Mesodermal cell (in vitro differentiated cells): ENCODE measurements around the gene CTSA. TPM values are rescaled to one million over a fixed set of nuclear protein-coding genes. Genes with fewer than 3 reads are reported as not detected.

ENCODE experiments used
- H3K27ac ChIP-seq: 2 replicates; pipeline ENCODE4 v1.7.0; 2013; ENCODE audit warnings: mild to moderate bottlenecking, low read depth, low read length, moderate library complexity; ENCODE audit not compliant: severe bottlenecking
- H3K36me3 ChIP-seq: 2 replicates; pipeline ENCODE4 v1.7.1; 2013; ENCODE audit warnings: mild to moderate bottlenecking, low read length, moderate library complexity; ENCODE audit not compliant: control insufficient read depth, insufficient read depth
- H3K4me1 ChIP-seq: one replicate; pipeline ENCODE4 v1.7.1; 2013; ENCODE audit warnings: mild to moderate bottlenecking, low read length; ENCODE audit not compliant: insufficient read depth, control insufficient read depth, poor library complexity, severe bottlenecking
- H3K4me3 ChIP-seq: 2 replicates; pipeline ENCODE4 v1.7.0; 2013; ENCODE audit warnings: low read length, control low read depth, mild to moderate bottlenecking; ENCODE audit not compliant: insufficient read depth, poor library complexity, severe bottlenecking; ENCODE audit errors: extremely low read depth
- H3K9me3 ChIP-seq: 2 replicates; pipeline ENCODE4 v1.7.1; 2013; ENCODE audit warnings: mild to moderate bottlenecking, low read length, moderate library complexity; ENCODE audit not compliant: control insufficient read depth
- WGBS, 2 experiments: methylation state at CpG; one replicate each; pipeline ENCODE4 v1.1.5; 2013; ENCODE audit warnings: missing lambda C conversion rate in 2 of 2; ENCODE audit not compliant: insufficient coverage in 2 of 2; 5-methylcytosine and 5-hydroxymethylcytosine counted together
- polyA plus RNA-seq, 2 experiments: library from polyadenylated mRNA; stranded (reverse); fragments of 50-300 nt; gene quantifications; one replicate each; pipeline ENCODE4 v1.2.3, GENCODE V29; 2013

The CTSA gene
- polyA plus RNA-seq (2013, experiment 1 of 2) = 60.2 TPM
- 51.1 TPM for polyA plus RNA-seq (2013, experiment 2 of 2)

- no peaks in the 10 kb centered on the region for H3K9me3 ChIP-seq
- H3K36me3 ChIP-seq = peaks cover 28% of the 10 kb centered on the region
- WGBS, 2 experiments = 1 to 2% methylated on average over 62 to 67 of the region's 78 CpGs
- H3K27ac ChIP-seq = peak within 1 kb of the TSS; percentile 53
- no peaks in the 10 kb centered on the region for H3K4me1 ChIP-seq
- H3K4me3 ChIP-seq = peak within 1 kb of the TSS; percentile 66
These were observed at the start of gene CTSA, which contains the start of gene NEURL2 for GRCh38 chr20:45890985-45891983. CTSA (plus strand) TSS chr20:45891335; CDS start chr20:45891569, 234 bp downstream. NEURL2 (minus strand) TSS chr20:45891208; CDS start chr20:45890991, 217 bp downstream.

- Histone ChIP-seq H3K36me3 (peaks cover 68% of the 10 kb centered on the region), H3K27ac (no peak overlapping the region), H3K4me1 (peaks cover 5% of the 10 kb centered on the region), H3K4me3 (no peak overlapping the region), H3K9me3 (no peaks in the 10 kb centered on the region)
- 95 to 100% methylated on average over 4 to 6 of the region's 10 CpGs for WGBS, 2 experiments
These were observed 49.6 kb upstream of the CTSA start for GRCh38 chr20:45841407-45842129.

GRCh38 chr20:45842169-45842812 lies 48.8 kb upstream of the CTSA start:
- H3K27ac ChIP-seq = no peak overlapping the region
- H3K4me3 ChIP-seq = no peak overlapping the region
- no peaks in the 10 kb centered on the region for H3K4me1 ChIP-seq
- no peaks in the 10 kb centered on the region for H3K9me3 ChIP-seq
- WGBS, 2 experiments = 89 to 92% methylated on average over 4 to 5 of the region's 5 CpGs
- H3K36me3 ChIP-seq = peaks cover 70% of the 10 kb centered on the region

- Histone ChIP-seq H3K27ac (no peak overlapping the region), H3K4me3 (no peak overlapping the region), H3K4me1 (no peaks in the 10 kb centered on the region), H3K36me3 (peaks cover 65% of the 10 kb centered on the region), H3K9me3 (no peaks in the 10 kb centered on the region)
- WGBS, 2 experiments = 95 to 96% methylated on average over 10 to 13 of the region's 14 CpGs
These were observed 47.6 kb upstream of the CTSA start for GRCh38 chr20:45843506-45843905.

GRCh38 chr20:45845452-45845851 lies 45.7 kb upstream of the CTSA start:
- no peaks in the 10 kb centered on the region for H3K4me1 ChIP-seq
- H3K27ac ChIP-seq = no peak overlapping the region
- H3K4me3 ChIP-seq = no peak overlapping the region
- peaks cover 63% of the 10 kb centered on the region for H3K36me3 ChIP-seq
- H3K9me3 ChIP-seq = no peaks in the 10 kb centered on the region

GRCh38 chr20:45848421-45848820 lies 42.7 kb upstream of the CTSA start:
- no peaks in the 10 kb centered on the region for H3K9me3 ChIP-seq
- WGBS, 2 experiments = 96 to 97% methylated on average over 8 of the region's 8 CpGs
- no peak overlapping the region for H3K27ac ChIP-seq
- peaks cover 52% of the 10 kb centered on the region for H3K36me3 ChIP-seq
- no peak overlapping the region for H3K4me3 ChIP-seq
- H3K4me1 ChIP-seq = no peaks in the 10 kb centered on the region

GRCh38 chr20:45848969-45849582 lies 42.1 kb upstream of the CTSA start:
- Histone ChIP-seq H3K36me3 (peaks cover 51% of the 10 kb centered on the region), H3K4me1 (no peaks in the 10 kb centered on the region), H3K9me3 (no peaks in the 10 kb centered on the region), H3K27ac (no peak overlapping the region), H3K4me3 (no peak overlapping the region)
- WGBS, 2 experiments = 95 to 100% methylated on average over 3 to 4 of the region's 8 CpGs

- no peaks in the 10 kb centered on the region for H3K9me3 ChIP-seq
- 100% methylated on average over 1 of the region's 2 CpGs for WGBS, 2 experiments
- H3K36me3 ChIP-seq = peaks cover 45% of the 10 kb centered on the region
- no peak overlapping the region for H3K27ac ChIP-seq
- no peaks in the 10 kb centered on the region for H3K4me1 ChIP-seq
- H3K4me3 ChIP-seq = no peak overlapping the region
These were observed 40.9 kb upstream of the CTSA start for GRCh38 chr20:45850238-45850637.

- WGBS, 2 experiments = 100% methylated on average over 1 of the region's 1 CpG
These were observed 40.2 kb upstream of the CTSA start for GRCh38 chr20:45850926-45851325.

GRCh38 chr20:45851501-45851900 lies 39.6 kb upstream of the CTSA start:
- no peak overlapping the region for H3K4me3 ChIP-seq
- H3K36me3 ChIP-seq = peaks cover 33% of the 10 kb centered on the region
- no peak overlapping the region for H3K27ac ChIP-seq
- peaks cover 6% of the 10 kb centered on the region for H3K4me1 ChIP-seq
- no peaks in the 10 kb centered on the region for H3K9me3 ChIP-seq

More at GRCh38 chr20:45850926-45851325, 40.2 kb upstream of the CTSA start:
- H3K9me3 ChIP-seq = no peaks in the 10 kb centered on the region
- H3K4me1 ChIP-seq = peaks cover under 1% of the 10 kb centered on the region
- H3K4me3 ChIP-seq = no peak overlapping the region
- H3K36me3 ChIP-seq = peaks cover 39% of the 10 kb centered on the region
- H3K27ac ChIP-seq = no peak overlapping the region
